ENCODE measurements around the gene EMILIN2. TPM values are rescaled to one million over a fixed set of nuclear protein-coding genes. Genes with fewer than 3 reads are reported as not detected.

The EMILIN2 gene
- total and polyA plus RNA-seq, 2 experiments from 2014 or later: 10.6 to 16.8 TPM

DNA sequence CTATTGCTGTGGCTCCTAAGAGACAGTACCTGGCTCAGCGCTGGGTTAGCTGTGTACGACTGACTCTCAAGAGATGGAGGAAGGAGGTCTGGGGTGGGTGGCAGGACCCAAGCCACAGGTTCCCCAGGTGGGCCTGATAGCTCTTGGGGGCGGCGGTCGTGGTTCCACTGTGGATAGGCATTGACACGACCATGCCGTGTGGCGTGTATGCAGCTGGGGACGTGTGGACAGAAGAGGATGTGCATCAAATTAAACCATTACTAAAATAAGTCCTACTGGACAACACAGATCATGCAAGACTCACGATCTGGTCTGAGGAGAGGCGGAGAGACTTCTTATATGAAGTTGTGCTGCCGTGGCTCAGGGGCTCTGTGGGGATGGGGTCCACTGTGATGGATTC lies 78.1 kb downstream of the EMILIN2 start:
- no peak overlapping the region for H2AFZ ChIP-seq
- H3K79me2 ChIP-seq: no peaks in the 10 kb centered on the region
- no peak overlapping the region for H3K4me3 ChIP-seq
- no peak overlapping the region for H3K27ac ChIP-seq
- no peaks in the 10 kb centered on the region for H4K20me1 ChIP-seq (ENCODE audit: insufficient read depth, poor library complexity, severe bottlenecking)
- H3K9me2 ChIP-seq (replicated peaks; ENCODE audit: insufficient read depth): no peaks in the 10 kb centered on the region
- TF ChIP-seq, protein P1, sequence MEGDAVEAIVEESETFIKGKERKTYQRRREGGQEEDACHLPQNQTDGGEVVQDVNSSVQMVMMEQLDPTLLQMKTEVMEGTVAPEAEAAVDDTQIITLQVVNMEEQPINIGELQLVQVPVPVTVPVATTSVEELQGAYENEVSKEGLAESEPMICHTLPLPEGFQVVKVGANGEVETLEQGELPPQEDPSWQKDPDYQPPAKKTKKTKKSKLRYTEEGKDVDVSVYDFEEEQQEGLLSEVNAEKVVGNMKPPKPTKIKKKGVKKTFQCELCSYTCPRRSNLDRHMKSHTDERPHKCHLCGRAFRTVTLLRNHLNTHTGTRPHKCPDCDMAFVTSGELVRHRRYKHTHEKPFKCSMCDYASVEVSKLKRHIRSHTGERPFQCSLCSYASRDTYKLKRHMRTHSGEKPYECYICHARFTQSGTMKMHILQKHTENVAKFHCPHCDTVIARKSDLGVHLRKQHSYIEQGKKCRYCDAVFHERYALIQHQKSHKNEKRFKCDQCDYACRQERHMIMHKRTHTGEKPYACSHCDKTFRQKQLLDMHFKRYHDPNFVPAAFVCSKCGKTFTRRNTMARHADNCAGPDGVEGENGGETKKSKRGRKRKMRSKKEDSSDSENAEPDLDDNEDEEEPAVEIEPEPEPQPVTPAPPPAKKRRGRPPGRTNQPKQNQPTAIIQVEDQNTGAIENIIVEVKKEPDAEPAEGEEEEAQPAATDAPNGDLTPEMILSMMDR (IDR thresholded peaks at IDR 0.05; ENCODE audit: poor library complexity): no peak
- TF ChIP-seq EZH2phosphoT487 (IDR thresholded peaks at IDR 0.05; ENCODE audit: low read depth, severe bottlenecking, unreplicated experiment): no peak
- TF ChIP-seq EZH2 (IDR thresholded peaks at IDR 0.05; ENCODE audit: borderline replicate concordance): no peak
- no peaks in the 10 kb centered on the region for H3K9me3 ChIP-seq (ENCODE audit: low read depth)
- no peaks in the 10 kb centered on the region for H3K4me1 ChIP-seq (ENCODE audit: insufficient read depth)
- no peak for DNase-seq (ENCODE audit: low spot score)
- no peak overlapping the region for H3K4me2 ChIP-seq
- no peaks in the 10 kb centered on the region for H3K27me3 ChIP-seq
- H3K36me3 ChIP-seq (replicated peaks; ENCODE audit: insufficient read depth, low read depth): peaks cover 3% of the 10 kb centered on the region
- WGBS (ENCODE audit: low lambda C conversion rate, missing lambda C conversion rate): 97% methylated on average over 12 of the region's 12 CpGs

DNA sequence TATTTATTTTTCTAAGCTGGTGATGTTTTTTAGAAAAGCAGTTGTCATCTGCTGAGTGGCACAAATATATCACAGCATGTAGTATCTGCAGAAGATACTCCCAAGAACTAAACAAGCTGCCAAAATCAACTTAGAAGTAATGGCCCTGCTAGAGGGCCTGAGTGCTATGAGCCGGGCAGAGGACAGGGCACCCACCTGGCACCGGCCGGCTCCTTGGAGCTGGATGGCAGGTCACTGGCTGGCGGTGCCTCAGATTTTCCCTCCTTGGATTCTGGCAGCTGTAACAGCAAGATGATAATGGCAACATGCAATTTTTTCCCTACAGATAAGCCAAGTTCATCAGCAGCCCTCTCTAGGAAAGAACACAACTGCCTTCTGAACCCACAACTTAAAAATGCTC lies 79.7 kb downstream of the EMILIN2 start:
- WGBS (ENCODE audit: low lambda C conversion rate, missing lambda C conversion rate): 97% methylated on average over 4 of the region's 4 CpGs
- Histone ChIP-seq H3K4me1 (ENCODE audit: insufficient read depth) (no peaks in the 10 kb centered on the region), H3K4me2 (no peak overlapping the region), H3K27ac (no peak overlapping the region), H3K79me2 (no peaks in the 10 kb centered on the region), H3K27me3 (no peaks in the 10 kb centered on the region), H3K36me3 (replicated peaks; ENCODE audit: insufficient read depth, low read depth) (no peaks in the 10 kb centered on the region), H3K9me3 (ENCODE audit: low read depth) (no peaks in the 10 kb centered on the region), H3K9me2 (replicated peaks; ENCODE audit: insufficient read depth) (no peaks in the 10 kb centered on the region), H4K20me1 (ENCODE audit: insufficient read depth, poor library complexity, severe bottlenecking) (no peaks in the 10 kb centered on the region), H2AFZ (no peak overlapping the region), H3K4me3 (no peak overlapping the region)
- TF ChIP-seq EZH2 (IDR thresholded peaks at IDR 0.05; ENCODE audit: borderline replicate concordance) (no peak), EZH2phosphoT487 (IDR thresholded peaks at IDR 0.05; ENCODE audit: low read depth, severe bottlenecking, unreplicated experiment) (no peak)
- TF ChIP-seq, protein P1 (IDR thresholded peaks at IDR 0.05; ENCODE audit: poor library complexity): no peak
- no peak for DNase-seq (ENCODE audit: low spot score)

DNA sequence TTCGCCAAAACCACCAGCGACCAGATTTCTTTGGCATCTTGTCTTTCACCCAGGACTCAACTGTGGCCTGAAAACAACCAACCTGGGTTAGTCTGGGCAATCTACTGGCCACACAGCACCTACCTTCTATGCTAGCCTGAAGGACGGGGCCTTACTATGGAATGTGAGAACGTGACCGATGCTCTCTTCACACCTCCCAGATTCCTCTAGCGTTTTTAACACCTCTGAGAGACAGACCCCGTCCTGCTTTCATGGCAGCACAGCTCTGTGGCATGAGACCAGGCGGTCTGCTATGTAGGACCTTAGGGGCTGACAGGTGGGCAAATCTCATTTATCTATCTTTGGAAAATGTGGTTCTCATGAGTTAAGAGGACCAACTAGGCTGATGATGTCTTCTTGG lies 80.9 kb downstream of the EMILIN2 start:
- TF ChIP-seq EZH2 (IDR thresholded peaks at IDR 0.05; ENCODE audit: borderline replicate concordance) (no peak), EZH2phosphoT487 (IDR thresholded peaks at IDR 0.05; ENCODE audit: low read depth, severe bottlenecking, unreplicated experiment) (no peak)
- TF ChIP-seq, protein P1 (IDR thresholded peaks at IDR 0.05; ENCODE audit: poor library complexity): no peak
- H3K9me2 ChIP-seq (replicated peaks; ENCODE audit: insufficient read depth): no peaks in the 10 kb centered on the region
- H3K27me3 ChIP-seq: no peaks in the 10 kb centered on the region
- no peaks in the 10 kb centered on the region for H3K4me1 ChIP-seq (ENCODE audit: insufficient read depth)
- H3K4me3 ChIP-seq: no peak overlapping the region
- DNase-seq (ENCODE audit: low spot score): no peak
- no peaks in the 10 kb centered on the region for H4K20me1 ChIP-seq (ENCODE audit: insufficient read depth, poor library complexity, severe bottlenecking)
- H3K36me3 ChIP-seq (replicated peaks; ENCODE audit: insufficient read depth, low read depth): no peaks in the 10 kb centered on the region
- no peak overlapping the region for H3K27ac ChIP-seq
- no peaks in the 10 kb centered on the region for H3K9me3 ChIP-seq (ENCODE audit: low read depth)
- H3K4me2 ChIP-seq: no peak overlapping the region
- H2AFZ ChIP-seq: no peak overlapping the region
- 93% methylated on average over 8 of the region's 8 CpGs for WGBS (ENCODE audit: low lambda C conversion rate, missing lambda C conversion rate)
- H3K79me2 ChIP-seq: no peaks in the 10 kb centered on the region
